Right ventricle myocardium inferior (tissue), 1 donor: ENCODE measurements around the gene PLRG1. TPM values are rescaled to one million over a fixed set of nuclear protein-coding genes. Genes with fewer than 3 reads are reported as not detected.
"Not testable (repeated sequence)": the region's sequence is repeated elsewhere in the genome, so short reads cannot be mapped to it uniquely, and the experiment has no call there.

Experiments used
- ATAC-seq: fragments of 200-7000 bp; cut with Tn5 transposase; one replicate; pipeline ENCODE4 v1.9.1; 2020; ENCODE audit warnings: mild to moderate bottlenecking, moderate library complexity
- DNase-seq: peaks from one replicate; pipeline ENCODE4 v3.0.0; 2021; ENCODE audit errors: missing footprints
- intact Hi-C: fragments of 100-400 bp; cut with DNase I; formaldehyde crosslinking; loops from one replicate; pipeline ENCODE4 v1.11.0; 2022
- long read RNA-seq: library from polyadenylated mRNA; unstranded; transcript quantifications from one replicate; pipeline ENCODE4 v2.0.0, GENCODE V29; 2021
- total RNA-seq: library from RNA; stranded (reverse); fragmentation: NEBNext Ultra II Directional; extraction: Animal tissue kit (Norgen Biotek cat#: 25700); gene quantifications from one replicate; pipeline ENCODE4 v1.2.1, GENCODE V29; 2021
- donor health status: DM: no; HTN: yes; CAD: no; lungs with severe emphysema.

The PLRG1 gene
- total RNA-seq: 36.2 TPM
- long read RNA-seq, transcript PLRG1-202 (15 exons, 3,351 nt): major isoform, 12 of 12 reads
- long read RNA-seq, partial matches to known transcripts: 0 of 12 reads
- long read RNA-seq, other reads (novel, unspliced or antisense): 0 of 12 reads

GRCh38 chr4:154549894-154550790 is at the start of gene PLRG1:
TSS of gene PLRG1 (minus strand) at chr4:154550400. CDS start at chr4:154550308, 92 bp downstream.
- DNase-seq (peak; percentile 99), ATAC-seq (peak; percentile 100)
- intact Hi-C loops: loop anchor here (5.0 kb wide), 2 partner anchors 72 to 822 kb away; no protein-coding TSS in a partner anchor

- intact Hi-C loops: no loop called here
Observed at GRCh38 chr4:154597798-154598774, 47.9 kb upstream of the PLRG1 start.

GRCh38 chr4:154597281-154597680 is 47.1 kb upstream of the PLRG1 start:
- DNase-seq, intact Hi-C loops, ATAC-seq: not testable (repeated sequence)

More at GRCh38 chr4:154597798-154598774, 47.9 kb upstream of the PLRG1 start:
- DNase-seq: no peak
- no peak for ATAC-seq

GRCh38 chr4:154595807-154596206 is 45.6 kb upstream of the PLRG1 start:
- DNase-seq: no peak
- no peak for ATAC-seq
- intact Hi-C loops: no loop called here

GRCh38 chr4:154594343-154594742 is 44.1 kb upstream of the PLRG1 start:
- ATAC-seq, DNase-seq, intact Hi-C loops: not testable (repeated sequence)

GRCh38 chr4:154593868-154594267 is 43.7 kb upstream of the PLRG1 start:
- no peak for DNase-seq
- intact Hi-C loops: no loop called here
- ATAC-seq: no peak

- intact Hi-C loops: no loop called here
- DNase-seq (no peak), ATAC-seq (no peak)
Observed at GRCh38 chr4:154591890-154592289, 41.7 kb upstream of the PLRG1 start.

GRCh38 chr4:154590329-154591006 is 40.3 kb upstream of the PLRG1 start, which contains the start of gene FGA:
TSS of gene FGA (minus strand) at chr4:154590742. CDS start at chr4:154590687, 55 bp downstream.
- ATAC-seq: no peak
- DNase-seq: no peak
- intact Hi-C loops: no loop called here

- DNase-seq (no peak), ATAC-seq (no peak)
- intact Hi-C loops: no loop called here
Observed at GRCh38 chr4:154589296-154590197, 39.3 kb upstream of the PLRG1 start.

- DNase-seq (no peak), ATAC-seq (no peak)
- intact Hi-C loops: no loop called here
Observed at GRCh38 chr4:154588198-154588597, 38.0 kb upstream of the PLRG1 start.

GRCh38 chr4:154586296-154587033 is 36.3 kb upstream of the PLRG1 start:
- ATAC-seq: no peak
- intact Hi-C loops: no loop called here
- no peak for DNase-seq

- no peak for ATAC-seq
- intact Hi-C loops: no loop called here
- no peak for DNase-seq
Observed at GRCh38 chr4:154585369-154586018, 35.3 kb upstream of the PLRG1 start.

- intact Hi-C loops: no loop called here
- ATAC-seq: no peak
- DNase-seq: no peak
Observed at GRCh38 chr4:154584259-154584658, 34.1 kb upstream of the PLRG1 start.

- DNase-seq (no peak), ATAC-seq (no peak)
- intact Hi-C loops: no loop called here
Observed at GRCh38 chr4:154583677-154584076, 33.5 kb upstream of the PLRG1 start.

- DNase-seq (no peak), ATAC-seq (no peak)
- intact Hi-C loops: no loop called here
Observed at GRCh38 chr4:154583230-154583629, 33.0 kb upstream of the PLRG1 start.

- intact Hi-C loops: no loop called here
- no peak for ATAC-seq
- no peak for DNase-seq
Observed at GRCh38 chr4:154582723-154583122, 32.5 kb upstream of the PLRG1 start.
